NCI-H2107 treated with DMSO at 0.1 percent for 48 hours (cell line): ENCODE measurements around the gene ATP2C2.
"Not testable (repeated sequence)": the region's sequence is repeated elsewhere in the genome, so short reads cannot be mapped to it uniquely, and the experiment has no call there.

Source experiments
- DNase-seq: peaks from one replicate; lab custom pipeline; 2025; ENCODE audit not compliant: unreplicated experiment; lab: John Stamatoyannopoulos, UW

Gene ATP2C2, protein sequence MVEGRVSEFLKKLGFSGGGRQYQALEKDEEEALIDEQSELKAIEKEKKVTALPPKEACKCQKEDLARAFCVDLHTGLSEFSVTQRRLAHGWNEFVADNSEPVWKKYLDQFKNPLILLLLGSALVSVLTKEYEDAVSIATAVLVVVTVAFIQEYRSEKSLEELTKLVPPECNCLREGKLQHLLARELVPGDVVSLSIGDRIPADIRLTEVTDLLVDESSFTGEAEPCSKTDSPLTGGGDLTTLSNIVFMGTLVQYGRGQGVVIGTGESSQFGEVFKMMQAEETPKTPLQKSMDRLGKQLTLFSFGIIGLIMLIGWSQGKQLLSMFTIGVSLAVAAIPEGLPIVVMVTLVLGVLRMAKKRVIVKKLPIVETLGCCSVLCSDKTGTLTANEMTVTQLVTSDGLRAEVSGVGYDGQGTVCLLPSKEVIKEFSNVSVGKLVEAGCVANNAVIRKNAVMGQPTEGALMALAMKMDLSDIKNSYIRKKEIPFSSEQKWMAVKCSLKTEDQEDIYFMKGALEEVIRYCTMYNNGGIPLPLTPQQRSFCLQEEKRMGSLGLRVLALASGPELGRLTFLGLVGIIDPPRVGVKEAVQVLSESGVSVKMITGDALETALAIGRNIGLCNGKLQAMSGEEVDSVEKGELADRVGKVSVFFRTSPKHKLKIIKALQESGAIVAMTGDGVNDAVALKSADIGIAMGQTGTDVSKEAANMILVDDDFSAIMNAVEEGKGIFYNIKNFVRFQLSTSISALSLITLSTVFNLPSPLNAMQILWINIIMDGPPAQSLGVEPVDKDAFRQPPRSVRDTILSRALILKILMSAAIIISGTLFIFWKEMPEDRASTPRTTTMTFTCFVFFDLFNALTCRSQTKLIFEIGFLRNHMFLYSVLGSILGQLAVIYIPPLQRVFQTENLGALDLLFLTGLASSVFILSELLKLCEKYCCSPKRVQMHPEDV

DNA sequence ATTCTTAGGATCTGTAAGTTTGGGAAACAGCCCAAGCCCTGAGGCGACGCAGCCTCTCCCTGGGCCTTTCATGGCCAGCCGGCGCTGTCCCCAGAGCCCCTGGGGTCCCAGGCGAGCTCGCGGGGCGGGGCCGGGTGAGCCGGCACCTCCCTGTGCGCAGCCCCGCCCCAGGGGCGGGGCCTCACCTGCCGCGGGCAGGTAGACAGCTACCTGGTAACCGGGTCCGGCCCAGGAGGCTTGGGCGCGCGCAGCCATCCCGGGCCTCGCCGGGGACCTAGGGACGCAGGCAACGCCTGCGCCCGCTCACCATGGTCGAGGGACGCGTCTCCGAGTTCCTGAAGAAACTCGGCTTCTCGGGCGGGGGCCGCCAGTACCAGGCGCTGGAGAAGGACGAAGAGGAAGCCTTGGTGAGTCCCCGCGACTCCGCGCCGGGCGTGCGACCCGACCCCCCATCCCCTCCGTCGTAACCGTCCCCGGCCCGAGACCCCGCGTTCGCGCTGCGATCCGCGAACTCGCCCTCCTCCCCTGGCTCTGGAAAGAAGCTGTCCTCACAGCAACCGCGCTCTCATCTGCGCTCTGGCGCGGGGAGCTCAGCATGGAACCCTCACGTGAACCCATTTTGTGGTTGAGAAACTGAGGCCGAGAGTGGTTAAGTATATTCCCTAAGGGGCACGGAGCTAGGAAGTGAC, at the start of gene ATP2C2:
ATP2C2 (plus strand) TSS at position 231 of the 689 bp plus-strand sequence; CDS start at position 309, 78 bp downstream.
- no peak for DNase-seq

GRCh38 chr16:84319146-84319760, 49.1 kb upstream of the ATP2C2 start:
- DNase-seq, result no peak

- DNase-seq, result no peak
Measured at GRCh38 chr16:84320511-84320910, 47.8 kb upstream of the ATP2C2 start.

GRCh38 chr16:84321932-84322331, 46.4 kb upstream of the ATP2C2 start:
- no peak for DNase-seq

DNA sequence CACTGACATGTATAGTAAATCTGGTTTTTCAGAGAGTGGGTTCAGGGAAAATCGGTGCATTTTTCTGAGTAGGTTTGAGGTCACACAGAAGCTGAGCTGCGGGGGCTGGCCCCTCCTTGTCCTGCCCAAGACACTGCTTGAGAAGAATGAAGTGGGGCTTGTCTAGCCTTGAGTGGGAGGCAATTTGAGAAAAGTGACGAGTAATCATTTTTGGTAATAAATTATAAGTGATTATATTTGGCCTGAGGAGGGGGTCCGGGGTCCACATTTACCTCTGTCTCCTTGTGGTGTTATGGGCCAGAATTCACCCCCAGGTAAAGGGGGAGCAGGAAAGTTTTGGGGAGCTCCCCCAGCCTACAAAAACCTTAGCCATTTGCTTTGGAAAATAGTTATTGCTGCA, 45.6 kb upstream of the ATP2C2 start:
- no peak for DNase-seq

GRCh38 chr16:84323606-84324005, 44.7 kb upstream of the ATP2C2 start:
- no peak for DNase-seq

- DNase-seq, result no peak
Measured at GRCh38 chr16:84324434-84325262, 43.7 kb upstream of the ATP2C2 start.

GRCh38 chr16:84326545-84326944, 41.8 kb upstream of the ATP2C2 start:
- no peak for DNase-seq

GRCh38 chr16:84327926-84328505, 40.3 kb upstream of the ATP2C2 start:
- DNase-seq, result no peak

GRCh38 chr16:84329016-84329415, 39.3 kb upstream of the ATP2C2 start:
- DNase-seq, result no peak

- DNase-seq, result no peak
Measured at GRCh38 chr16:84329843-84330684, 38.3 kb upstream of the ATP2C2 start.

DNA sequence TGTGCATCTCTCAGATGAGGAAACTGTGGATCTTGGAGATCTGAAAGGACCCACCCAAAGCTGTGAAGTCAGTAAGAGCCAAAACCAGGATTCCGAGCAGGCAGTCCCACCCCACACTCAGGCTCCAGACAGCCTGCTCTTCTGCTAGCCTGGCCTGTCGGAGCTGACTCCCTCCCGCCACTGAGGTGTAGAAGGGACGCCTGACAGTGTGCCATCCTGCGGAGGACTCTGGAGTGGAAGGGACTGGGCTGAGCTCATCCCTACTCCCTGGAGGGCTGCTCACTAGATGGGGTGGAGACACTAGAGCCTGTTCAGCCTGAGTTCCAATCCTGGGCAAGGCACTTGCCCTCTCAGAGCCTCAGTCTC, 37.7 kb upstream of the ATP2C2 start:
- no peak for DNase-seq

- DNase-seq, result no peak
Measured at GRCh38 chr16:84331998-84332780, 36.1 kb upstream of the ATP2C2 start.

DNA sequence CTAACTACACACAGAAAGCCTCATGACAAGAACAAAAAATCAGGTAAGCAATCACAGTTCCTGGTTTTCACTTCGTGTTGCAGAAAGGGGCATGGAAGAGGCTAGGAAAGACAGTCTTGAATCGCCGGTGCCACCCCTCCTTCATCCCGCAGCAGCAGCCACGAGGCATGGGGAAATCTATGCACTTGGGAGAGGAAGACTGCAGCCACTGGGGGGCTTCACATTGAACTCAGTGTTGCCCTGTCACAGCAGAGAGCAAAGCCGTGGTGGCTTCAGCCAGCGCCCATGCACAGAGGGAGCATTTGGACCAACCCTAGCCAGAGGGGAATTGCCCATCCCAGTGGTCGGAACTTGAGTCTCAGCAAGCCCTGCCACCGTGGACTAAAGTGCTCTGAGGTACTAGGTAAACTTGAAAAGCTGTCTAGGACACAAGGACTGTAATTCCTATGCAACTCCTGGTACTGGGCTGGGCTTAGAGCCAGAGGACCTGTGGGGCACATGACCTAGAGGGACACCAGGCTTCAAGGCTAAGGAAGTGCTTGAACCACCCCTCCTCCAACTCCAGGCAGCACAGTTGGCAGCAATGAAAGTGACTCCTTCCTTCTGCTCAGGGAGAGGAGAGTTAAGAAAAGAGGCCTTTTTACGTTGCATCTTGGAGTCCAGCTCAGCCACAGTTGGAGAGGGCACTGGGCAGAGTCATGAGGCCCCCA, 35.2 kb upstream of the ATP2C2 start:
- no peak for DNase-seq

DNA sequence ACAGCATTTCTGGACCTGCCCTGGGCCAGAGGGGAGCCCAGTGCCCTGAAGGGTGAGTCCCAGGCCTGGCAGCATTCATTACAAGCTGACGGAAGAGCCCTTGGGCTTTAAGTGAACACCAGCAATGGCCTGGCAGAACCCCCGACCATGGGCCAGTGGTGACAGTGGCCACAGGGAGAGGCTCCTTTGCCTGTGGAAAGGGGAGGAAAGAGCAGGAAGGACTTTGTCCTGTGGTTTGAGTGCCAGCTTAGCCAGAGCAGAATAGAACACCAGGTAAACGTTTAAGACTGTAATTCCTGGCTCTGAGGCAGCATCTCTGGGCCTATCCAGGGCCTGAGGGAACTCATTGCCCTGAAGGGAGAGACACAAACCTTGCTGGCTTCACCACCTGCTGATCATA, 34.3 kb upstream of the ATP2C2 start:
- no peak for DNase-seq

DNA sequence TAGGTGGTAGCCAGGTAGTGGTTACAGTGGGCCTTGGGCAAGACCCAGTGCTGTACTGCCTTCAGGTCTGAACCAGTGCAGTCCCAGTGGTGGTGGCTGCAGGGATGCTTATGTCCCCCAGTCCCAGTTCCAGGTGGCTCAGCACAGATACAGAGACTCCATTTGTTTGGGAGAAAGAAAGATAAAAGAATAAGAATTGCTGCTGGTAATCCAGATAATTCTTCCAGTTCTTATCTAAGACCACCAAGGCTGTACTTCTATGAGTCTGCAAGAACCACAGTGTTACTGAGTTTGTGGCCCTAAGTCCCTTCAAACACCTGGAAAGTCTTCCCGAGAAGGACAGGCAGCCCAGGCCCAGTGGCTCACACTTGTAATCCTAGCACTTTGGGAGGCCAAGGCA, 33.9 kb upstream of the ATP2C2 start:
- DNase-seq, result no peak

DNA sequence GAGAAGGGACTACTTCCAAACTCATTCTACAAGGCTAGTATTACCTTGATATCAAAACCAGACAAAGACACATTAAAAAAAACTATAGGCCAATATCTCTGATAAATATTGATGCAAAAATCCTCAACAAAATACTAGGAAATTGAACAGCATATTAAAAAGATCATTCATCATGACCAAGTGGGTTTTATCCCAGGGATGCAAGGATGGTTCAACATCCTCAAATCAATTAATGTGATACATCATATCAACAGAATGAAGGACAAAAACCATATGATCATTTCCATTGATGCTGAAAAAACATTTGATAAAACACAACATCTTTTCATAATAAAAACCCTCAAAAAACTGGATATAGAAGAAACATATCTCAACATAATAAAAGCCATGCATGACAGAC, 31.1 kb upstream of the ATP2C2 start:
- not testable (repeated sequence) for DNase-seq
